Measurements from ENCODE around the gene TMEM134. TPM values are rescaled to one million over a fixed set of nuclear protein-coding genes. Genes with fewer than 3 reads are reported as not detected.

TMEM134 gene
- total RNA-seq, 1 experiment from 2014 or later = 73.5 TPM

- Histone ChIP-seq H3F3A (ENCODE audit: low read length, unreplicated experiment) (no peaks in the 10 kb centered on the region), H3K9me2 (replicated peaks; ENCODE audit: low read length) (no peaks in the 10 kb centered on the region), H3K4me2 (ENCODE audit: low read length) (no peak overlapping the region), H4K20me1 (ENCODE audit: low read length) (no peaks in the 10 kb centered on the region), H3K9ac (ENCODE audit: low read length) (no peak overlapping the region), H2AFZ (ENCODE audit: low read length) (no peak overlapping the region), H3K79me2 (ENCODE audit: low read length) (no peaks in the 10 kb centered on the region), H3K36me3 (ENCODE audit: low read depth, low read length) (no peaks in the 10 kb centered on the region), H3K9me3 (ENCODE audit: low read length) (no peaks in the 10 kb centered on the region), H3K27me3 (ENCODE audit: low read length) (no peaks in the 10 kb centered on the region), H3K4me1 (ENCODE audit: insufficient read depth, low read length) (no peaks in the 10 kb centered on the region; the same call in 1 of the 2 replicates), H3K4me3 (ENCODE audit: low read length) (no peak overlapping the region), H3K27ac (ENCODE audit: low read length) (no peak overlapping the region)
- TF ChIP-seq, protein P1, sequence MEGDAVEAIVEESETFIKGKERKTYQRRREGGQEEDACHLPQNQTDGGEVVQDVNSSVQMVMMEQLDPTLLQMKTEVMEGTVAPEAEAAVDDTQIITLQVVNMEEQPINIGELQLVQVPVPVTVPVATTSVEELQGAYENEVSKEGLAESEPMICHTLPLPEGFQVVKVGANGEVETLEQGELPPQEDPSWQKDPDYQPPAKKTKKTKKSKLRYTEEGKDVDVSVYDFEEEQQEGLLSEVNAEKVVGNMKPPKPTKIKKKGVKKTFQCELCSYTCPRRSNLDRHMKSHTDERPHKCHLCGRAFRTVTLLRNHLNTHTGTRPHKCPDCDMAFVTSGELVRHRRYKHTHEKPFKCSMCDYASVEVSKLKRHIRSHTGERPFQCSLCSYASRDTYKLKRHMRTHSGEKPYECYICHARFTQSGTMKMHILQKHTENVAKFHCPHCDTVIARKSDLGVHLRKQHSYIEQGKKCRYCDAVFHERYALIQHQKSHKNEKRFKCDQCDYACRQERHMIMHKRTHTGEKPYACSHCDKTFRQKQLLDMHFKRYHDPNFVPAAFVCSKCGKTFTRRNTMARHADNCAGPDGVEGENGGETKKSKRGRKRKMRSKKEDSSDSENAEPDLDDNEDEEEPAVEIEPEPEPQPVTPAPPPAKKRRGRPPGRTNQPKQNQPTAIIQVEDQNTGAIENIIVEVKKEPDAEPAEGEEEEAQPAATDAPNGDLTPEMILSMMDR (conservative IDR thresholded peaks at IDR 0.05; ENCODE audit: low read depth, low read length) = no peak
- TF ChIP-seq EZH2 (IDR thresholded peaks at IDR 0.05; ENCODE audit: low read length, unreplicated experiment) (no peak), EZH2phosphoT487 (IDR thresholded peaks at IDR 0.05; ENCODE audit: borderline replicate concordance, low read length) (no peak)
- ATAC-seq (no peak), DNase-seq (no peak)
- ChIA-PET CTCF (no interaction called here), POLR2A (ENCODE audit: unreplicated experiment) (no interaction called here)
- intact Hi-C loops (cut with micrococcal nuclease) = no loop called here
- BruUV-seq (replicated peaks) = no TSS peak
Observed at GRCh38 chr11:67412495-67413179, 56.4 kb downstream of the TMEM134 start.

- H3K4me1 ChIP-seq (ENCODE audit: insufficient read depth, low read length) = no peaks in the 10 kb centered on the region; the same call in 1 of the 2 replicates
- DNase-seq (no peak), ATAC-seq (no peak)
- H3K79me2 ChIP-seq (ENCODE audit: low read length) = no peaks in the 10 kb centered on the region
- H3K9ac ChIP-seq (ENCODE audit: low read length) = no peak overlapping the region
- no peaks in the 10 kb centered on the region for H3F3A ChIP-seq (ENCODE audit: low read length, unreplicated experiment)
- H4K20me1 ChIP-seq (ENCODE audit: low read length) = no peaks in the 10 kb centered on the region
- no peak overlapping the region for H3K4me3 ChIP-seq (ENCODE audit: low read length)
- no peak for TF ChIP-seq EZH2phosphoT487 (IDR thresholded peaks at IDR 0.05; ENCODE audit: borderline replicate concordance, low read length)
- TF ChIP-seq EZH2 (IDR thresholded peaks at IDR 0.05; ENCODE audit: low read length, unreplicated experiment) = no peak
- TF ChIP-seq, protein P1 (conservative IDR thresholded peaks at IDR 0.05; ENCODE audit: low read depth, low read length) = no peak
- H2AFZ ChIP-seq (ENCODE audit: low read length) = no peak overlapping the region
- H3K9me3 ChIP-seq (ENCODE audit: low read length) = no peaks in the 10 kb centered on the region
- no peaks in the 10 kb centered on the region for H3K27me3 ChIP-seq (ENCODE audit: low read length)
- no peak overlapping the region for H3K4me2 ChIP-seq (ENCODE audit: low read length)
- intact Hi-C loops (cut with micrococcal nuclease) = no loop called here
- H3K27ac ChIP-seq (ENCODE audit: low read length) = no peak overlapping the region
- POLR2A ChIA-PET (ENCODE audit: unreplicated experiment) = no interaction called here
- no peaks in the 10 kb centered on the region for H3K9me2 ChIP-seq (replicated peaks; ENCODE audit: low read length)
- CTCF ChIA-PET = no interaction called here
- no peaks in the 10 kb centered on the region for H3K36me3 ChIP-seq (ENCODE audit: low read depth, low read length)
- no TSS peak for BruUV-seq (replicated peaks)
Observed at GRCh38 chr11:67411785-67412152, 57.3 kb downstream of the TMEM134 start.

Small RNA genes within 50 kb of the gene (microRNA-seq; reads per million reads assigned to microRNA genes)
- gene MIR6752 (ENCODE audit: unreplicated experiment) = 1.0 reads per million

Other genes with a start within 250 kb of the TMEM134 start
- gene GRK2, start 202.8 kb downstream of the TMEM134 start, total RNA-seq (2014; rRNA removed) = 103 TPM in 2 replicates
- gene ANKRD13D, start 179.9 kb downstream of the TMEM134 start, total RNA-seq (2014; rRNA removed) = 58.9 and 63.9 TPM in 2 replicates
- 35.1 and 52.4 TPM in 2 replicates for gene SSH3, start 165.7 kb downstream of the TMEM134 start, total RNA-seq (2014; rRNA removed)
- 78.5 and 81.5 TPM in 2 replicates for gene POLD4, start 115.7 kb downstream of the TMEM134 start, total RNA-seq (2014; rRNA removed)
- 48.3 and 63.5 TPM in 2 replicates for gene CLCF1, start 95.7 kb downstream of the TMEM134 start, total RNA-seq (2014; rRNA removed)
- 45.5 and 48.9 TPM in 2 replicates for gene RAD9A, start 77.3 kb downstream of the TMEM134 start, total RNA-seq (2014; rRNA removed)
- 449 and 477 TPM in 2 replicates for gene PPP1CA, start 67.4 kb downstream of the TMEM134 start, total RNA-seq (2014; rRNA removed)
- not detected in 2 replicates for gene TBC1D10C, start 65.2 kb downstream of the TMEM134 start, total RNA-seq (2014; rRNA removed)
- 0.22 TPM in 1 of 2 replicates, not detected in the other for gene CARNS1, start 53.6 kb downstream of the TMEM134 start, total RNA-seq (2014; rRNA removed)
- 170 and 208 TPM in 2 replicates for gene RPS6KB2, start 40.8 kb downstream of the TMEM134 start, total RNA-seq (2014; rRNA removed)
- 0.15 and 0.29 TPM in 2 replicates for gene PTPRCAP, start 31.6 kb downstream of the TMEM134 start, total RNA-seq (2014; rRNA removed)
- 209 and 250 TPM in 2 replicates for gene CORO1B, start 25.8 kb downstream of the TMEM134 start, total RNA-seq (2014; rRNA removed)
- gene GPR152, start 16.5 kb downstream of the TMEM134 start, total RNA-seq (2014; rRNA removed) = not detected in 2 replicates
- gene CABP4, start 13.9 kb downstream of the TMEM134 start, total RNA-seq (2014; rRNA removed) = 0.55 TPM in 1 of 2 replicates, not detected in the other
- gene AIP, start 13.8 kb upstream of the TMEM134 start, total RNA-seq (2014; rRNA removed) = 155 and 171 TPM in 2 replicates
- 79.8 and 95.4 TPM in 2 replicates for gene PITPNM1, start 36.1 kb upstream of the TMEM134 start, total RNA-seq (2014; rRNA removed)
- 74.9 and 87.4 TPM in 2 replicates for gene CDK2AP2, start 38.9 kb upstream of the TMEM134 start, total RNA-seq (2014; rRNA removed)
- gene CABP2, start 54.2 kb upstream of the TMEM134 start, total RNA-seq (2014; rRNA removed) = not detected in 2 replicates
- 1,049 and 1,154 TPM in 2 replicates for gene GSTP1, start 114.6 kb upstream of the TMEM134 start, total RNA-seq (2014; rRNA removed)
- gene NDUFV1, start 137.7 kb upstream of the TMEM134 start, total RNA-seq (2014; rRNA removed) = 499 and 686 TPM in 2 replicates
- 36.3 and 50.6 TPM in 2 replicates for gene NUDT8, start 160.7 kb upstream of the TMEM134 start, total RNA-seq (2014; rRNA removed)
- gene TBX10, start 170.5 kb upstream of the TMEM134 start, total RNA-seq (2014; rRNA removed) = not detected in 2 replicates
- not detected in 2 replicates for gene ACY3, start 181.5 kb upstream of the TMEM134 start, total RNA-seq (2014; rRNA removed)
- gene ALDH3B2, start 205.4 kb upstream of the TMEM134 start, total RNA-seq (2014; rRNA removed) = 0.40 TPM in 1 of 2 replicates, not detected in the other